D721Med (cell line): ENCODE results near the gene NCBP3.

ENCODE experiments used
- DNase-seq: peaks from one replicate; pipeline ENCODE4 v3.0.0; 2011; ENCODE audit warnings: low spot score; ENCODE audit not compliant: insufficient read length
- FAIRE-seq: peaks from 2 replicates; lab custom pipeline; 2011; peaks lifted over from hg19 to GRCh38; lab: Jason Lieb, UNC
- TF ChIP-seq, protein P1 (sequence below): IDR thresholded peaks from 2 replicates; pipeline ENCODE4 v1.5.1; 2012; ENCODE audit warnings: mild to moderate bottlenecking, control low read depth; ENCODE audit not compliant: insufficient read depth; ENCODE audit errors: missing control alignments

Gene NCBP3

DNA sequence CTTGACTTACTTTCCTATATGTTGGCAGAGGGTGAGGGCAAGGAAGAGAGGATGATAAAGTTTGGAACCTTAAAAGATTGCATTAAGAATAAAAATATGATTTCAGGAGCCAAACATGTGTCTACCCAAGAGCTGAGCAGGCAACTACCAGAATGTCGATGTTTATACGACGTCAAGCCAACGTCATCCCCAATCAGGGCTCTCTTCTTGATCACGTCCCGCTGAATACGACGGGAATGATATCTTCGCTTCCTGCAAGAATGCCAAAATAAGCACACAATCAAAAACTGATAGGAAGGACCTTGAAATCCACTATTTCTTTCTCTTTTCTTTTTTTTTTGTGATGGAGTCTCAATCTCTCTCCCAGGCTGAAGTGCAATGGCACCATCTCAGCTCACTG lies 24.9 kb downstream of the NCBP3 start:
- DNase-seq = no peak
- FAIRE-seq = no peak

DNA sequence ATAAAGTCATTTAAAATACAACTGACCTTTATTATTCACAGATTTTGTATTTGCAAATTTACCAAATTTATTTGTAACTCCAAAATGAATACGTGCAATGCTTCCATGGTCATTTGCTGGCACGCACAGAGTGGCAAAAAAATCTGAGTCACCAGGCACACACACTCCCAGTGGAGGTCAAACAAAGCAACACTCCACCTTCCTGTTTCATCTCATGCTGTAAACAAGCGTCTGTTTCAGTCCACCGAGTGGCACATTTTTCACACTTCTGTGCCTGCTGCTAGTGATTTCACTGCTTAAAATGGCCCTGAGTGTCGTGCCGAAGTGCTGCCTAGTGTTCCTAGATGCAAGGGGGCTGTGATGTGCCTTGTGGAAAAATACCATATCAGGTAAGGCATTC lies 27.3 kb downstream of the NCBP3 start:
- TF ChIP-seq, protein P1, sequence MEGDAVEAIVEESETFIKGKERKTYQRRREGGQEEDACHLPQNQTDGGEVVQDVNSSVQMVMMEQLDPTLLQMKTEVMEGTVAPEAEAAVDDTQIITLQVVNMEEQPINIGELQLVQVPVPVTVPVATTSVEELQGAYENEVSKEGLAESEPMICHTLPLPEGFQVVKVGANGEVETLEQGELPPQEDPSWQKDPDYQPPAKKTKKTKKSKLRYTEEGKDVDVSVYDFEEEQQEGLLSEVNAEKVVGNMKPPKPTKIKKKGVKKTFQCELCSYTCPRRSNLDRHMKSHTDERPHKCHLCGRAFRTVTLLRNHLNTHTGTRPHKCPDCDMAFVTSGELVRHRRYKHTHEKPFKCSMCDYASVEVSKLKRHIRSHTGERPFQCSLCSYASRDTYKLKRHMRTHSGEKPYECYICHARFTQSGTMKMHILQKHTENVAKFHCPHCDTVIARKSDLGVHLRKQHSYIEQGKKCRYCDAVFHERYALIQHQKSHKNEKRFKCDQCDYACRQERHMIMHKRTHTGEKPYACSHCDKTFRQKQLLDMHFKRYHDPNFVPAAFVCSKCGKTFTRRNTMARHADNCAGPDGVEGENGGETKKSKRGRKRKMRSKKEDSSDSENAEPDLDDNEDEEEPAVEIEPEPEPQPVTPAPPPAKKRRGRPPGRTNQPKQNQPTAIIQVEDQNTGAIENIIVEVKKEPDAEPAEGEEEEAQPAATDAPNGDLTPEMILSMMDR = no peak
- FAIRE-seq = no peak
- no peak for DNase-seq

More for the DNA sequence above, 24.9 kb downstream of the NCBP3 start:
- TF ChIP-seq, protein P1 = no peak

DNA sequence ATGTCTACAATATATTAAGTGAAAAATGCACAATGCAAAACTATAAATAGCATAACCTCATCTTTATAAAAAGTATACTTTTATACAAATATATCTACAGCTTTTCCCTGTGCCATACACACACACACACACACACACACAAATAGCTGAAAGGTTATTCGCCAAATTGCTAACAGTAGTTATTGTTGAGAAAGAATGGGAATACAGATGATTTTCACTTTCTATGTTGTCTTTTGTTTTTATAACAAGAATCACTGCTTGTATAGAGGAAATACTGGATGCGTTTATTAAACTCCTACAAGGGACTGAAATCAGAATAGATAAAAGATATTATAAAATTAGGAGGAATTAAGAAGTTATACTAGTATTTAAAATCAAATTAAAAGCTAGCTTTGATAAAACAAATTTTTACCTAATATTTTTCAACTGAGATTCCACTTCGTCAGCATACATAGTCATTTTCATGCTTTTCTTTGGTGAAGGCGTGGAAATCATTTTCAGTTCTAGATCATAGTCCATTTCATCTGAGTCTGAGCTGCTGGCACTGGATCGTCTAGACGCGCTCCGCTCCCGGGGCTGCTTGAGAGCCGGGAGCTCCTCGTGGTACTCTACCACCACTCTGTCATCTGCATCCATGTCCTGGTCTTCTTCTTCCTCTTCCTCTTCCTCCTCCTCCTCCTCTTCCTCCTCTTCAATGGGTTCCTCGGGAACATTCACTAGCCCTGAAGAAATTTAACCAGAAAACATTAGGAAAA lies 28.0 kb downstream of the NCBP3 start:
- TF ChIP-seq, protein P1 = no peak
- no peak for DNase-seq
- FAIRE-seq = no peak

DNA sequence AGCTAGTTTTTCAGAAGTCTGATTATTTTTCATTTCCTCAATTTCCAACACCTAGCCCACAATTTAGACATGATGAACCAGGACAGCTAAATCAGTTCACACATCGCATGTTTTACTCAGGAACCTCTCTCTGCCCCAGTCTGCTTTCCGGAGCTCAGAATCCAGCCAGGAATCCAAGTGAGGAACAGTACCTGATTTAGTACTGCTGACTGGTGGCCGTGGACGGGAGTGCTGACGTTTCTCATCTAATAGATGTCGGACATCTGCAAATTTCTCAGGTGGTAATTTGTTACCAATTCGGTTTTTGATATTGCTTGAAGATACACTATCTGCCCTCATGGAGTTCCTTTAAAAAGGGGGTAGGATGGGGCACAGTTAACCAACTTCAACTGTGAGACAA lies 30.1 kb downstream of the NCBP3 start:
- DNase-seq (no peak), FAIRE-seq (no peak)
- TF ChIP-seq, protein P1 = no peak

DNA sequence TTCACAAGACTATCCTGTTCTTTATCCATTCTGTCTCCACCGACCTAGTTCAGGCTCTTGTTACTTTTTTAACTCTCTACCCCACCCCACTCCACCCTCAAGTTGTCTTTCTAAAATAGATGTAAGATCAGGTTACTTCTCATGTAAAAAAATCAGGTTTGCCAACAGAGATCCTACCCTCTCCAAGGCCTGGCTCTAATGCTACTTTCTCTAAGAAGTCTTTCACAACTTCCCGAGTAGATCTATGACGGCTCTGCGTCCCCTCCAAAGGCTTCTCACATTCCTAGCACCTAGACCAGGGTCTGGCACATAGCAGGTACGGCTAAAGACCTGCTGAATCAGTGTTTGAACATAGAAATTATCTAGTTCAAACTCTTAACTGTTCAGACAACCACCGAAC lies 30.9 kb downstream of the NCBP3 start:
- TF ChIP-seq, protein P1 = no peak
- no peak for DNase-seq
- FAIRE-seq = no peak

DNA sequence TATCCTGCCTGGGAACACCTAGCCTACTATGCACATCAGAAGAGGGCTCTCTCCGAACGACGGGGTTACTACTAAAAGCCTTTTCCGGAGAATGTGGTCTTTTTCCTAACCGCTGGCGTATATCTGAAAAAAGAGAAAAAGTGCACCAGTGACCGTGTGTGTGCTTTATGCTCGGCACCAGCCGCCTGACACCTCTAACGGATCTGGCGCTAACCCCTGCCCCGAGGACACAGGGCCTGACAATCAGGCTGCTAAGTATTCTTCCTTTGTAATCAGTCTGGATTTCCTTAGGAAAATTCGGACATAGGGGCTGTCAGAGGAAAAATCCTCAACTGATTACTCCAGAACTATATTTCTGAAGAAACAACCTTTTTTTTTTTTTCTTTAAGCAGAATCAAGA lies 31.7 kb downstream of the NCBP3 start:
- DNase-seq = no peak
- TF ChIP-seq, protein P1 = no peak
- FAIRE-seq = no peak

DNA sequence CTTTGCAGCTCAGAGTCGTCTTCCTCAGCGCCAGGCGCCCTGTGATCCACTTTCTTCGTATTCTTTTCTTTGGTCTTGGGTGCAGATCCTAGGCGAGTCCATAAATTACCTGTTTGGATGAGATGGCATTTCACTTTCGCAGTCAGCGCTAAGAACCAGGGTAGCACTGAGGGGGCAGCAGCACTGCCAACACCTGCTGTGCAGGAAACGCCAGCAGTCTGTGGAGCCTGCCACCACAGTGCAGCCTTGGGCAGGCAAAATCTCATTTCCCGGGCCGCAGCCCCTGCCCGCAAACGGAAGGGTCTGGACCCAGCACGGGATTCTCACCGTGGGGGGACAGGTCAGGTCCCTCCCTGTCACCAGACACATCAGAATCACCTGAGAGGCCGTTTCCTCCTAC lies 32.9 kb downstream of the NCBP3 start:
- TF ChIP-seq, protein P1 = no peak
- no peak for FAIRE-seq
- no peak for DNase-seq
